Measurements from ENCODE around the gene FBXO22.
A peak's percentile ranks its signal among the peaks of the same experiment; 100 is the strongest.

The FBXO22 gene

DNA sequence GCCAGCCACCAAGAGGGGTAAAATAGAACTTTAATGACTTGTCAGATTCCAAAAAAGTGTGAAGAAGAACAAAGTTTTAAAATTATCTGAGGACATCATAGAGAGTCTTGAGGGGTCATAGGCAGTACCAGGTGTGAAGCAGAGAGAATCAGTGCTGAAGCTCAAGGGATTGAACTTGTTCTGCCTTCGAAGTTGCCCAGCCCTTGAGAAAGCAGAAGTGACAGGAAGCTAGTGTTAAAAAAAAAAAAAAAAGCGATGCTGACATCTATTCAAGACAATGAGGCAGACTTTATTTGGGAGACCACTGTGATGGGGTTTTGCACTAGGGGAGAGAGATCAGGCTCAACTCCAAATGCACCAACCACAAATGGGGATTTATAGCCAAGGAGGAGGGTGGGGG is 21.8 kb downstream of the FBXO22 start:
- in situ Hi-C loops (cut with MboI; ENCODE audit: low pct_unique_long_range_greater_than_20kb, low sequenced_read_pairs, unreplicated experiment) = no loop called here
- TF ChIP-seq, protein P1, sequence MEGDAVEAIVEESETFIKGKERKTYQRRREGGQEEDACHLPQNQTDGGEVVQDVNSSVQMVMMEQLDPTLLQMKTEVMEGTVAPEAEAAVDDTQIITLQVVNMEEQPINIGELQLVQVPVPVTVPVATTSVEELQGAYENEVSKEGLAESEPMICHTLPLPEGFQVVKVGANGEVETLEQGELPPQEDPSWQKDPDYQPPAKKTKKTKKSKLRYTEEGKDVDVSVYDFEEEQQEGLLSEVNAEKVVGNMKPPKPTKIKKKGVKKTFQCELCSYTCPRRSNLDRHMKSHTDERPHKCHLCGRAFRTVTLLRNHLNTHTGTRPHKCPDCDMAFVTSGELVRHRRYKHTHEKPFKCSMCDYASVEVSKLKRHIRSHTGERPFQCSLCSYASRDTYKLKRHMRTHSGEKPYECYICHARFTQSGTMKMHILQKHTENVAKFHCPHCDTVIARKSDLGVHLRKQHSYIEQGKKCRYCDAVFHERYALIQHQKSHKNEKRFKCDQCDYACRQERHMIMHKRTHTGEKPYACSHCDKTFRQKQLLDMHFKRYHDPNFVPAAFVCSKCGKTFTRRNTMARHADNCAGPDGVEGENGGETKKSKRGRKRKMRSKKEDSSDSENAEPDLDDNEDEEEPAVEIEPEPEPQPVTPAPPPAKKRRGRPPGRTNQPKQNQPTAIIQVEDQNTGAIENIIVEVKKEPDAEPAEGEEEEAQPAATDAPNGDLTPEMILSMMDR (IDR thresholded peaks at IDR 0.05; ENCODE audit: extremely low read depth, insufficient read depth, missing control alignments) = no peak
- no peak for DNase-seq (ENCODE audit: low spot score)

DNA sequence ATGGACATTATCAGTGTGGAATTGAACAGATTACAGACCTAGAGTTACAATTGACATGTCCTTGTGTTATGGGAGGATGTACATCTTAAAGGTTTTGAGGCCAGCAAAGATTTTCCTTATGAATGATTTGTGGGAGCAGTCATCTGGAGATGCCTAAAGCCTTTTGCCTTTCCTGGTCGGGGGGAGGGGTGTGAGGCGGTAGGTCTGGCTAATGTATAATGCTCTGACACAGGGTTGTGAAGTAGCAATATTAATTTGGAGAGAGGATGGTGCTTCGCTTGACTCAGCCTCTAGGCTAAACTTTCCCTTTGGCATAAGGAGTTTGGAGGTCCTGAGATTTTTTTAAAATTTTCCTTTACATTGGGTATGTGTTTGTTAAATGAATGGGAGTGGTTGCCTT is 23.3 kb downstream of the FBXO22 start:
- no peak for DNase-seq (ENCODE audit: low spot score)
- TF ChIP-seq, protein P1 (IDR thresholded peaks at IDR 0.05; ENCODE audit: extremely low read depth, insufficient read depth, missing control alignments) = no peak
- in situ Hi-C loops (cut with MboI; ENCODE audit: low pct_unique_long_range_greater_than_20kb, low sequenced_read_pairs, unreplicated experiment) = no loop called here

GRCh38 chr15:75927601-75928000 is 23.9 kb downstream of the FBXO22 start:
- in situ Hi-C loops (cut with MboI; ENCODE audit: low pct_unique_long_range_greater_than_20kb, low sequenced_read_pairs, unreplicated experiment) = no loop called here
- DNase-seq (ENCODE audit: low spot score) = peak; percentile 11
- TF ChIP-seq, protein P1 (IDR thresholded peaks at IDR 0.05; ENCODE audit: extremely low read depth, insufficient read depth, missing control alignments) = no peak

DNA sequence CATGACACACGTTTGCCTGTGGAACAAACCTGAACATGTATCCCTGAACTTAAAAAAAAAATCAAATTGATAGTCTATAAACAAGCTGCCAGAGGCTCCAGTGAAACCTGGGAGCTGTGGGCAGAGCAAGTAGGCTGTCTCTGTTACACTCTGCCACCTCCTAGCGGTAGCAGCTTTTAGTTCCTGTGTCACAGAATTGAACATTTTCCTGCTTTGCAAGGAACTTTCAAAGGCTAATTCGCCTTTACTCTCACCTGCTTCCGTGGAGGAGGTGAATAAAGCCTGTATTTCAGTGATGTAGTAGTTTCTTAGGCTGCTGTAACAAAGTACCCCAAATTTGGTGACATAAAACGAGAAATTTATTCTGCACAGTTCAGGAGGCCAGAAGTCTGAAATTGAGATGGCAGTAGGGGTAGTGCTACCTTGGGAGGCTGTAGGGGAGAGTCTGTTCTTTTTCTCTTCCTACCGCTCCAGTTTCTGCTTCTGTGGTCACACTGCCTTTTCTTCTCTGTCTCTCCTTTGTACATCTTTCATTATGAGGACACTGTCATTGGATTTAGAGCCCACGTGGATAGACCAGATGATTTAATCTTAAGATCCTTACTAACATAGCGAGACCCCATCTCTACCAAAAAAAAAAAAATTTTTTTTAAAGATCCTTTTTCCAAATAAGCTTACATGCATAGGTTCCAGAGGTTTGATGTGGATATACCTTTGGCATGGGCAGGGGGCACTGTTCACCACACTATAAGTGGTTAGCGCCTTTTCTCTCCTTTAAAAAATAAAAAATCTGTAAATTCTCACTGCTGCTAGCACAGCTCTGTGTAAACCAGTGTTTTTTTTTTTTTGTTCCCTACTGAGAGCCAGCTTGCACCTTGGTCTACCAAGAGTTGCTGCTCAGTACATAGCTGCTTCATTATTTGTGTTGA is 25.3 kb downstream of the FBXO22 start:
- no peak for DNase-seq (ENCODE audit: low spot score)
- TF ChIP-seq, protein P1 (IDR thresholded peaks at IDR 0.05; ENCODE audit: extremely low read depth, insufficient read depth, missing control alignments) = no peak
- in situ Hi-C loops (cut with MboI; ENCODE audit: low pct_unique_long_range_greater_than_20kb, low sequenced_read_pairs, unreplicated experiment) = no loop called here

GRCh38 chr15:75929799-75930565 is 26.3 kb downstream of the FBXO22 start:
- no peak for DNase-seq (ENCODE audit: low spot score)
- in situ Hi-C loops (cut with MboI; ENCODE audit: low pct_unique_long_range_greater_than_20kb, low sequenced_read_pairs, unreplicated experiment) = no loop called here
- TF ChIP-seq, protein P1 (IDR thresholded peaks at IDR 0.05; ENCODE audit: extremely low read depth, insufficient read depth, missing control alignments) = no peak

DNA sequence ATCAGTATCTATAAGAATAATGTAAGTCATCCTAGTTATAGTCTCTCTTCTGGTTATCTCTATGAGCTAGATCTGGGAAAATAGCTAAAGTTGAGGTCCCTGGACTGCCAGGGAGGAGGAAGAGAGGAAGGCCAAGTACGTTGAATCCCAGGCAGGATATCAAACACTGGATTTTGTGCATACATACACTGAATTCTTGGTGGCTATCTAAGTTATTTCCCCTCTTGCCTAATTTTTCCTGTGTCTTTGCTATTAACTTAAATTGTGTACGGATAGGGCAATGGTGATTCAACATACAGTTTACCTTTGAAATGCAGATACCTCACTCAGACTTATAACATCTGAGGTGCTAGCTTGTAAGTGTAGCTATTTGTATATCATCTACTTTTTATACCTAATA is 27.2 kb downstream of the FBXO22 start:
- in situ Hi-C loops (cut with MboI; ENCODE audit: low pct_unique_long_range_greater_than_20kb, low sequenced_read_pairs, unreplicated experiment) = no loop called here
- TF ChIP-seq, protein P1 (IDR thresholded peaks at IDR 0.05; ENCODE audit: extremely low read depth, insufficient read depth, missing control alignments) = no peak
- DNase-seq (ENCODE audit: low spot score) = no peak

All from GM13977 (cell line).